ENCODE data around the gene SAMM50. TPM values are rescaled to one million over a fixed set of nuclear protein-coding genes. Genes with fewer than 3 reads are reported as not detected.

SAMM50 gene
- total RNA-seq, 1 experiment from 2014 or later: 40.8 TPM

DNA sequence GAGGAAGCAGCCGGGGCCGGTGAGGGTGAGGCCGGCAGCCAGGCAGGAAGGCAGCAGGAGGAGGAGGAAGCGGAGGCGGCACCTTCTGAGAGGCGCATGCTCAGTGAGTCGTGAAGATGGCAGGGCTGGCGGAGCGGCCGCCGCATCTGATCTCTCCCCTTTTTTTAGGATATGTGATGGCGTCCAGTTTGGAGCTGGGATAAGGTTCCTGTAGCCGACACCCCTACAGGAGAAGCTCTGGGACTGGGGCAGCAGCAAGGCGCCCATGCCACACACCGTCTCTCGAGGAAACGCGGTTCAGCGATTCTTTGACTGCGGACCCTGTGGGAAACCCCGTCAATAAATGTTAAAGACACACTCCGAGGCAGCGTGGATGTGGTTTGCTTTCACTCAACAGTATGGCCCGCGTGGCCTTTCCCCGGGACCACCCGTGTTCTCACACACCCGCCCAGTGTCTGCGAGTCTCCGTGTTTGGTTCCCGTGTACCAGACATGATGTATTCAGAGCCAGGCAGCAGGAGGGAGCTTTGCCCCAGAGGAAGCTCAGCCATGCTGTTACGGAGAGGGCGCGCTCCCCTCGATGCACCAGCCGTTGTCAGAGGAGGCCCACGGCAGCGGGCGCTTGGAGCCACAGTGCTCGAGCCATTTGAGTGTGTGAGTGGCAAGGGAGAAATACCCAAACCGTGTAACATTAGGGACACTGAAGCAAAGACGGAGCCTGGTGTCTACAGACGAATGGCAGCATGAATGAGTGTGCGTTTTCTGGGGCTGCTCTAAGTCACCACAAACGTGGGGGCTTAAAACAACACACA lies 41.1 kb downstream of the SAMM50 start (continued):
- TF ChIP-seq, protein P1, sequence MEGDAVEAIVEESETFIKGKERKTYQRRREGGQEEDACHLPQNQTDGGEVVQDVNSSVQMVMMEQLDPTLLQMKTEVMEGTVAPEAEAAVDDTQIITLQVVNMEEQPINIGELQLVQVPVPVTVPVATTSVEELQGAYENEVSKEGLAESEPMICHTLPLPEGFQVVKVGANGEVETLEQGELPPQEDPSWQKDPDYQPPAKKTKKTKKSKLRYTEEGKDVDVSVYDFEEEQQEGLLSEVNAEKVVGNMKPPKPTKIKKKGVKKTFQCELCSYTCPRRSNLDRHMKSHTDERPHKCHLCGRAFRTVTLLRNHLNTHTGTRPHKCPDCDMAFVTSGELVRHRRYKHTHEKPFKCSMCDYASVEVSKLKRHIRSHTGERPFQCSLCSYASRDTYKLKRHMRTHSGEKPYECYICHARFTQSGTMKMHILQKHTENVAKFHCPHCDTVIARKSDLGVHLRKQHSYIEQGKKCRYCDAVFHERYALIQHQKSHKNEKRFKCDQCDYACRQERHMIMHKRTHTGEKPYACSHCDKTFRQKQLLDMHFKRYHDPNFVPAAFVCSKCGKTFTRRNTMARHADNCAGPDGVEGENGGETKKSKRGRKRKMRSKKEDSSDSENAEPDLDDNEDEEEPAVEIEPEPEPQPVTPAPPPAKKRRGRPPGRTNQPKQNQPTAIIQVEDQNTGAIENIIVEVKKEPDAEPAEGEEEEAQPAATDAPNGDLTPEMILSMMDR (IDR thresholded peaks at IDR 0.05 in 2 of 3, conservative IDR thresholded peaks at IDR 0.05 in 1 of 3; ENCODE audit: borderline replicate concordance in 1 of 3, insufficient read depth in 1 of 3, low read depth in 2 of 3, low read length in 2 of 3): no peak

DNA sequence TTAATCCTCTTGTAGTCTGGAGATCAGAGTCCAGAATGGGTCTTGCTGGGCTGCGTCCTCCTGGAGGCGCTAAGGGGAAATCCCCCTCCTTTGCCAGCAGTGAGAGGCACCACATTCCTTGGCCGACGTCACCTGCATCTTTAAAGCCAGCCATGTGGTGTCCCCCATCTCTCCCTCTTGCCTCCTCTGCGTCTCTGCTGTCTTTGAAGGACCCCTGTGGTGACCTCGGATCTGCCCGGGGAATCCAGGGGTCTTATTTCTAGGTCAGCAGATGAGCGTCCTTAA lies 41.7 kb downstream of the SAMM50 start:
- H3K9ac ChIP-seq (ENCODE audit: low read length): no peak overlapping the region
- no peak for ATAC-seq
- peaks cover 14 to 28% of the 10 kb centered on the region in 2 experiments; a peak in 3 of 4 replicates for H3K36me3 ChIP-seq (ENCODE audit: control insufficient read depth in 1 of 2, insufficient read depth in 2 of 2, low read length in 2 of 2)
- no peak overlapping the region for H3K4me3 ChIP-seq (replicated peaks in 1 of 2; ENCODE audit: low read depth in 1 of 2, low read length in 2 of 2)
- BruUV-seq (replicated peaks): no TSS peak
- no peaks in the 10 kb centered on the region for H3K9me2 ChIP-seq (ENCODE audit: insufficient read depth)
- H4K20me1 ChIP-seq (ENCODE audit: insufficient read depth): no peaks in the 10 kb centered on the region
- POLR2A ChIA-PET: no interaction called here
- no peak overlapping the region for H2AFZ ChIP-seq (ENCODE audit: low read depth, low read length, poor library complexity, severe bottlenecking)
- TF ChIP-seq, protein P2, sequence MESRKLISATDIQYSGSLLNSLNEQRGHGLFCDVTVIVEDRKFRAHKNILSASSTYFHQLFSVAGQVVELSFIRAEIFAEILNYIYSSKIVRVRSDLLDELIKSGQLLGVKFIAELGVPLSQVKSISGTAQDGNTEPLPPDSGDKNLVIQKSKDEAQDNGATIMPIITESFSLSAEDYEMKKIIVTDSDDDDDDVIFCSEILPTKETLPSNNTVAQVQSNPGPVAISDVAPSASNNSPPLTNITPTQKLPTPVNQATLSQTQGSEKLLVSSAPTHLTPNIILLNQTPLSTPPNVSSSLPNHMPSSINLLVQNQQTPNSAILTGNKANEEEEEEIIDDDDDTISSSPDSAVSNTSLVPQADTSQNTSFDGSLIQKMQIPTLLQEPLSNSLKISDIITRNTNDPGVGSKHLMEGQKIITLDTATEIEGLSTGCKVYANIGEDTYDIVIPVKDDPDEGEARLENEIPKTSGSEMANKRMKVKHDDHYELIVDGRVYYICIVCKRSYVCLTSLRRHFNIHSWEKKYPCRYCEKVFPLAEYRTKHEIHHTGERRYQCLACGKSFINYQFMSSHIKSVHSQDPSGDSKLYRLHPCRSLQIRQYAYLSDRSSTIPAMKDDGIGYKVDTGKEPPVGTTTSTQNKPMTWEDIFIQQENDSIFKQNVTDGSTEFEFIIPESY (IDR thresholded peaks at IDR 0.05; ENCODE audit: extremely low read depth, insufficient replicate concordance, low read length): no peak
- no peak for TF ChIP-seq CBX3 (IDR thresholded peaks at IDR 0.05; ENCODE audit: low read depth)
- no peak for TF ChIP-seq ZNF274 (IDR thresholded peaks at IDR 0.05; ENCODE audit: low read depth, low read length)
- TF ChIP-seq SP1 (IDR thresholded peaks at IDR 0.05; ENCODE audit: low read depth): no peak
- no peak for TF ChIP-seq POLR2AphosphoS5 (IDR thresholded peaks at IDR 0.05; ENCODE audit: low read depth, low read length)
- no peak for TF ChIP-seq YY1 (IDR thresholded peaks at IDR 0.05; ENCODE audit: extremely low read depth, insufficient replicate concordance, low read depth, low read length)
- TF ChIP-seq ELF1 (IDR thresholded peaks at IDR 0.05; ENCODE audit: borderline replicate concordance, low read depth): no peak
- TF ChIP-seq ZFX (IDR thresholded peaks at IDR 0.05): no peak
- TF ChIP-seq EGR1 (IDR thresholded peaks at IDR 0.05; ENCODE audit: low read depth): no peak
- TF ChIP-seq, protein P3, sequence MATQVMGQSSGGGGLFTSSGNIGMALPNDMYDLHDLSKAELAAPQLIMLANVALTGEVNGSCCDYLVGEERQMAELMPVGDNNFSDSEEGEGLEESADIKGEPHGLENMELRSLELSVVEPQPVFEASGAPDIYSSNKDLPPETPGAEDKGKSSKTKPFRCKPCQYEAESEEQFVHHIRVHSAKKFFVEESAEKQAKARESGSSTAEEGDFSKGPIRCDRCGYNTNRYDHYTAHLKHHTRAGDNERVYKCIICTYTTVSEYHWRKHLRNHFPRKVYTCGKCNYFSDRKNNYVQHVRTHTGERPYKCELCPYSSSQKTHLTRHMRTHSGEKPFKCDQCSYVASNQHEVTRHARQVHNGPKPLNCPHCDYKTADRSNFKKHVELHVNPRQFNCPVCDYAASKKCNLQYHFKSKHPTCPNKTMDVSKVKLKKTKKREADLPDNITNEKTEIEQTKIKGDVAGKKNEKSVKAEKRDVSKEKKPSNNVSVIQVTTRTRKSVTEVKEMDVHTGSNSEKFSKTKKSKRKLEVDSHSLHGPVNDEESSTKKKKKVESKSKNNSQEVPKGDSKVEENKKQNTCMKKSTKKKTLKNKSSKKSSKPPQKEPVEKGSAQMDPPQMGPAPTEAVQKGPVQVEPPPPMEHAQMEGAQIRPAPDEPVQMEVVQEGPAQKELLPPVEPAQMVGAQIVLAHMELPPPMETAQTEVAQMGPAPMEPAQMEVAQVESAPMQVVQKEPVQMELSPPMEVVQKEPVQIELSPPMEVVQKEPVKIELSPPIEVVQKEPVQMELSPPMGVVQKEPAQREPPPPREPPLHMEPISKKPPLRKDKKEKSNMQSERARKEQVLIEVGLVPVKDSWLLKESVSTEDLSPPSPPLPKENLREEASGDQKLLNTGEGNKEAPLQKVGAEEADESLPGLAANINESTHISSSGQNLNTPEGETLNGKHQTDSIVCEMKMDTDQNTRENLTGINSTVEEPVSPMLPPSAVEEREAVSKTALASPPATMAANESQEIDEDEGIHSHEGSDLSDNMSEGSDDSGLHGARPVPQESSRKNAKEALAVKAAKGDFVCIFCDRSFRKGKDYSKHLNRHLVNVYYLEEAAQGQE (IDR thresholded peaks at IDR 0.05; ENCODE audit: low read depth): no peak
- TF ChIP-seq, protein P4, sequence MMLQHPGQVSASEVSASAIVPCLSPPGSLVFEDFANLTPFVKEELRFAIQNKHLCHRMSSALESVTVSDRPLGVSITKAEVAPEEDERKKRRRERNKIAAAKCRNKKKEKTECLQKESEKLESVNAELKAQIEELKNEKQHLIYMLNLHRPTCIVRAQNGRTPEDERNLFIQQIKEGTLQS (IDR thresholded peaks at IDR 0.05): no peak
- no peak for TF ChIP-seq SRF (IDR thresholded peaks at IDR 0.05; ENCODE audit: low read depth)
- no peak for TF ChIP-seq CEBPB (IDR thresholded peaks at IDR 0.05; ENCODE audit: low read depth)
- TF ChIP-seq SIN3A (IDR thresholded peaks at IDR 0.05; ENCODE audit: low read depth): no peak
- no peak for TF ChIP-seq EZH2 (IDR thresholded peaks at IDR 0.05)
- TF ChIP-seq POLR2A (IDR thresholded peaks at IDR 0.05; ENCODE audit: borderline replicate concordance, extremely low read depth, insufficient read depth, insufficient read length): no peak
- no peak for TF ChIP-seq JUND (IDR thresholded peaks at IDR 0.05)
- H3K4me1 ChIP-seq (ENCODE audit: control insufficient read depth in 1 of 2, insufficient read depth in 2 of 2, low read length in 2 of 2): no peaks in the 10 kb centered on the region
- H3K27me3 ChIP-seq (ENCODE audit: insufficient read depth, low read length): no peaks in the 10 kb centered on the region
- DNase-seq (ENCODE audit: low read depth, low spot score): no peak
- no peak overlapping the region for H3K4me2 ChIP-seq (ENCODE audit: low read length)
- CTCF ChIA-PET: no interaction called here
- no peak overlapping the region for H3K27ac ChIP-seq (ENCODE audit: low read depth, low read length)
- no peaks in the 10 kb centered on the region for H3K79me2 ChIP-seq (ENCODE audit: insufficient read depth, low read length)
- intact Hi-C loops (cut with micrococcal nuclease): no loop called here
- H3K9me3 ChIP-seq (ENCODE audit: control insufficient read depth in 1 of 2, insufficient read depth in 1 of 2, low read depth in 1 of 2, low read length in 2 of 2): no peaks in the 10 kb centered on the region
- RAD21 ChIA-PET (ENCODE audit: low non-redundant PET in 1 of 2, low total read pairs in 2 of 2, uncharacterized antibody in 2 of 2, unreplicated experiment in 2 of 2): no interaction called here
